ENCODE measurements around the gene AUTS2.

The AUTS2 gene

DNA sequence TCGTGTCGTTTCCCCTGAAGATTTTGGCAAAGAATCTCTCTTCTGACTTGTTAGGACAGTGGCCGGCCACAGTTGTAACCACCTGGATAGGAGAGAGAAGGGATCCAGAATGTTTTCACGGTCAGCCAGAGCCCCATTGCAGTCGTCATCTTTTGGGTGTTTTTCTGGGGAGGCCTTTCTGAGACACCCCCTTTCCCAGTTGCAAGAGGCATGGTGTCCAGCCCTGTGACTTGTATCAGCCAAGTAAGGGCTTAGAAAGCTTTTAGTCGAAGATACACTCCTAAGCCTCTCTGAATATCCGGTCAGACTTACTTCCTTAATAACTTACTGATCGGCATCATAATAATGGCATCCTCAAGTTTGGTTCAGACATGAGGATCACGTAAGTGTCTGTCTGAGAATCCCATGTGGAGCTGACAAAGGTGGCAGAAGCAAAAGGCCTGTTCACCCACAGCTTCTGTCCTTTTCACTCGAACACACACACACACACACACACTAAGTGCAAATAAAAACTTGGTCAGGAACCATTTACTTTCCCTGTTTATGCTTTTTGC is 1098.0 kb downstream of the AUTS2 start:
- DNase-seq (ENCODE audit: low read depth) = no peak

DNA sequence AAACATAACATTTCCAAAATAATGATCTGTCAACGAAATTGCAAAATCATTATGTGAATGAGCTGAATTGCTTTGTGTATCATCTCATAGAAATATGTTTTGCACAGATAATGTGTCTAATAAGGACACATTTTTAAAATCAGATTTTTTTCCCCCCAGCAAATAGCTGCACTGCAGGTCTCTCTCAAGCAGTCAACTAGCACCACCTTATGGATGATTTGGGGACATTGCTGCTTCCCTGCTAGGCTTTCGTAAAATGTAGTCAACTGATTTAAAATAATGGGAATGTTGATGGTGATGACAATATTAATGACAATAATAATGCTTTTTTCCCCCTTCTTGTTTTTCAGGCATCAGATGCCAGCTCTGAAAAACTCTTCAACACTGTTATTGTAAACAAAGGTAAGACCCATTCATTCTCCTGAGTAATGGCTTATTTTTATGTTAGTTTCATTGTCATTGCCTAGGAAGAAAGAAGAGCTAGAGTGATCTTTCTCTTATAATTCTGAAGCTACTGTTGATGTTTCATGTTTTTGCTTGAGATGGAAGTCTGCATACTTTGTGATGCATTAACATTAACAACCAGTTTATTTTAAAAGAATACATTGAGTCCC is 1100.1 kb downstream of the AUTS2 start:
- DNase-seq (ENCODE audit: low read depth) = no peak

DNA sequence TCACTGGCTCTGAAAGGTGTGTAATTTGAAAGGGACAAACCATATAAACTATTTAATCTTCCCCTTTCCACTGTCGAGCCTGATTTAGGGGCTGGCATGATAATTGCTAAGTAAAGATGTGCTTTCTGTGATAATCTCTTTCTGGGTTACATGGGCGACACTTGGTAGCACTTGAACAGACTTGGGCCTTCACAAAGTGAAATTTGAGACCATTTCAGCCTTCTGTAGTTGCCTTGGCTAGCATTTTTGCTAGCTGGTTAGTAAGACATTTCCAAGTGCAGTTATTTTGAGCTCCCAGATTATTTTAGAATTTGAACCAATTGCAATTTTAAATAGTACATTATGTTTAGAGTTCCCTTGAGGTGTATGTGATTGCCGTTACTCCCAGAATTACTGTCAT is 1101.0 kb downstream of the AUTS2 start:
- DNase-seq (ENCODE audit: low read depth) = no peak

DNA sequence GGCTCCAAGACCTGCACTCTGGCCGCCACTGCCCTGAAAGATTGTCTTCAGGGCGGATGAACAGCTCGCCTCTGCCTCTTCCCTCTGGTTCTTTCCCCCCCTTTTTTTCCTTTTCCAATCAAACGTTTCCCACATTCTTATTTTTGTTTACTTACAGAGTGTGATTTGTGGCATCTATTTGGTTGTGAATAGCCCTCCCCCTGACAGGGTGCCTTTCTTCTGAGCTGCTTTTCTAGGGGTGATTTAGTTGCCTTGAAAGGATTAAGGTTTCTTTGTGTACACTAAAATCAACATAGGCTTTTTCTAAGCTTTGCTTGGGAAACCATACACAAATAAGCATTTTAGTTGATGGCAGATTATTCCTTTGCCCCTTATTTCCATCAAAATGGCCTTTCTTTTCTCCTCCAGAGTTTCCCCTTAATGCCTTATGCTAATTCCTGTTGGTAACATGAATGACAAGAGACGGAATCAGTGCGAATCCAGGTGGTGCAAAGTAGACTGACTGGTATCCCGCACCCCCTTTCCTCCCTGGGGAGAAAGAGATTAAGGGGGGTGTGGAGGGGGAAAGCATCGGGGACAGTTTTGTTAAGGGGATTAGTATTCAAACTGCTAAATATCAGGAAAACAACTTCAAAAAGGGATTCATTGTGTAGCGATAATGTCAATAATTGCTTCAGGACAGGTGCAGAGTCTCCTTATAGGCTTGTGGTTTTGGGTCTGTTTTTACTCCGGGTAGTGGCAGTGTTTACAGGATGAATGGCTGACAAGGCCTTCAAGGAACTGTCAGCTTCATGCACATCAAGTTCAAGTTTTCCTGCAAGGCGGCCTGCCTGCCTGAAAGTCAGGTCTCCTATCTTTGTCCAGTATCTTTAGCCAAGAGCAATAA is 1102.0 kb downstream of the AUTS2 start:
- DNase-seq (ENCODE audit: low read depth) = no peak

DNA sequence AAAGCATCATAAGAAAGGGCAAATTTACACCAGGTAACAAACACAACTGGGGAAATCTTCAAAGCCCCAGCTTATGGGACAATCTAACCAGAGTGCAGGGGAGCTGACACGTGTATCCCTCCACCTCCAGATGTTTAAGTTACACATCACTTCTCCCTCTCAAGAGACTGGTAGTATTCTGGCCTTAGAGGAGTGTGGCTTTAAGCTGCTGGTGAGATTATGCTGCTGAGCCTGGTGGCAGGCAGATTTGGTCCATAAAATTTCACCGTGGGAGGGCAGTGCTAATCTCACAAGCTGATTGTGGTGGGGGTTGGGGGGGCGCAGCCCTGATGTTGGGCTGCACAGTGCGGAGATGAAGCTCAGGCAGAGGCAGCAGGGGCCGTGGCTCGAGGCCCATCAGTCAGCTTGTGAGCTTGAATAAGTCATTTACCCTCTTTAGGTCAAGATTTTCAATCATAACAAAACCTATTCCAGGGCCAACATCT is 1102.7 kb downstream of the AUTS2 start:
- no peak for DNase-seq (ENCODE audit: low read depth)

DNA sequence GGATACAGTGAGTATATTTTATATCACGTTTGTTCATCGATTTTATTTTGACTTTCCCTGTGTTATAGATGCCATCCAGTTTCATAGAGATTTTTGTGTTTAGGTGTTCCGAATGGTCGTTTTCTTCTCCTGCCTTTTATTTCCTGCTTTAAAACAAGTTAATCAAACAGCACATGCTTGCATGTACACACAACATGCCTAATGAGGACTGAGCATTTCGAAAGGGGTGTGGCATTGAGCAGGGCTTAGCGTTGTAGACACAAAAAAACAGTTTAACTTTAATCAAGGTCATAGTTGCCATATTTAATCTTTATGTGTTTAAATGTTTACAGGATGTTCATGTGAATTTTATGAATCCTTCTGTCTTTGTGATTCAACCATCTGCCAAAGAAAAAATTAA is 1103.2 kb downstream of the AUTS2 start:
- DNase-seq (ENCODE audit: low read depth) = no peak

DNA sequence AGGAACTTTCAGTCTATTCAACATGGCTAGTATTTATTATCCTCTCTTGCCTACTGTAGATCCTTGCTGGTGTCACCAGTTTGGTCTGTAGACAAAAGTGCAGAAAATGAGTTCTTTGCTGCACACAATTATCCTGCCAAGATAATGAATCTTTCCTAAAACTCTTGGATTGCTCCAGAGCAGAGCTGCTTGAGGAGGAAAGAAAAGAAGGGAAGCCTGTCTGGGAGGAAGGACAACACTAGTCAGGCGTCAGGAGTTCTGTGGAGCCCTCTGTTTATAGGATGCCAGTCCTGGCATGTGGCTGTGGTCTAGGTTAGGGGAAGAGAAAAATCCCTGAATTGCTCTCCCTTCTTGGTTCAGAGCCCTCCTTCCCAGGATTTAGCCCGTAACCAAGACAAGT is 1103.7 kb downstream of the AUTS2 start:
- DNase-seq (ENCODE audit: low read depth) = no peak

DNA sequence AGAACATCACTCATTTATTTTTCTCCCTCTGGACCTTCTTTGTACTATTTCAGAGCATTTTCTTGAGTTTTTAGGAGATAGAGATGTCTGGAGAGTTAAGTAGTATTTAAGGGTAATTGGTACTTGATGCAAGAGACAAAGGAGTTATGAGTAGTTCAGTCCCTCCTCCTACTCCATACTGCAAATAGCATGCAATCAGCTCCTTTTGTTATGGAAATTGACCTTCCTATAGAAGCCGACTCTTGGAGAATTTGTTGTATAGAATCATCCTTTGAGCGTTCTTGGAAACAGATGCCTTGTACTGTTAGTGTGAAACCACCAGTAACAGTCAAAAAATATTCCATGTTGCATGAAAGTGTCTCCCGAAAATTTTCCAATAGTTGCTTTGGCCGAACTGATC is 1105.5 kb downstream of the AUTS2 start:
- no peak for DNase-seq (ENCODE audit: low read depth)

DNA sequence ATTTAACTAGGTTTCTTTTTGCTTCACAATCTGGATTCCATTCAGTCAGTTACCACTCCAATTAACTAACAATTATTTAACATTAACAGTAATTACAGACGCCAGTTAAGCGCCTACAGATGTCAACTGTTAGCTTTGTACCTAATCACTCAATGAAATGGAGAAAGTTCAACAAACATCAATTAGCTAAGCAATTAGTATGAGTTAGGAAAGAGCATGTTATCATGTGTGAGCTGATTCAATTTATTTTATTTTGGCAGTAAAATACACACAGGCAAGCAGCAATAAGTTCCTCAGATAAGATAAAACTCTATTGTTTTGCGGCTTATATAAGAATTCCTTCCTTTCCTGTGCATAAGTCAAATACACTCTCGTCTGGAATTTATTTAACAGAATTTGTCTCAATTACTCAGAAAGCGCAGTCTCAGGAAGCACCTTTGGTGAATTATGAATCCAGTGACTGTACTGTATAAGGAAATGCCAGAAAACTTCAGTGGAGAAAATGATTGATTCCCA is 1106.6 kb downstream of the AUTS2 start:
- DNase-seq (ENCODE audit: low read depth) = no peak

DNA sequence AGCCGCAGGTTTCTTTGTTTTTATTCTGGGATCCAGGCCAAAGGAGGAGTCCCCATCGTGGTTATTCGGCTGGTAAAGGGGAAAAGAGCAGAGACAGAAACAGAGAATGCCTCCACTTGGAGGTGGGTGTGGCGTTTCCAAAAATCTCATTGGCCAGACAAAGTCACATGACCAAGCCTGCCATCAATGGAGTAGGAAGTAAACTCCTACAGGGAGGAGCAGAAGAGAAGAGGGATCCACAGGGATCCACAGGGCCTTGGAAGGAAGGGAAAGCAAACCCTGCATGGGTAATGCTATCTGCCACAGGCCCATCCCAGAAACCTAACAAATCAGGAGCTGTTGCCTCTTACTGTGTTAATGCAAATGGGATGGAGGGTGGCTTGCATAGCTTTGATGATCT is 1107.9 kb downstream of the AUTS2 start:
- DNase-seq (ENCODE audit: low read depth) = no peak

DNA sequence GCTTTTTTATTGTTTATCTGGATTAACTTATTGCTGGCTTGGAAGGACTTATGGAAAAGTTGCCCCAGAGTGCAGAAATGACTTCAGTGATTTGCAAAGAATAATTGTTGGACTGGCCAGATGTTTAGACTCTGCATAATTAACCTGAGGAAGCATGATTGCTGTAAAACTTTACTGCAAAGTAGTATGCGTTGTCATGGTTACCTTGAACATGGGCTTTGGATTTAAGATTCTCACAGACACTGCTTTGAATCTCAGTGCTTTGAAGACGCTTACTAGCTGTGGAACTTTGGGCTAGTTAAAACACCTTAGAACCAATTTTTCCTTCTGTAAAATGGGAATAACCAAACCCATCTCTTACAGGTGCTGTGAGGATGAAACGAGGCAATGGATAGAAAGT is 1108.4 kb downstream of the AUTS2 start:
- no peak for DNase-seq (ENCODE audit: low read depth)

DNA sequence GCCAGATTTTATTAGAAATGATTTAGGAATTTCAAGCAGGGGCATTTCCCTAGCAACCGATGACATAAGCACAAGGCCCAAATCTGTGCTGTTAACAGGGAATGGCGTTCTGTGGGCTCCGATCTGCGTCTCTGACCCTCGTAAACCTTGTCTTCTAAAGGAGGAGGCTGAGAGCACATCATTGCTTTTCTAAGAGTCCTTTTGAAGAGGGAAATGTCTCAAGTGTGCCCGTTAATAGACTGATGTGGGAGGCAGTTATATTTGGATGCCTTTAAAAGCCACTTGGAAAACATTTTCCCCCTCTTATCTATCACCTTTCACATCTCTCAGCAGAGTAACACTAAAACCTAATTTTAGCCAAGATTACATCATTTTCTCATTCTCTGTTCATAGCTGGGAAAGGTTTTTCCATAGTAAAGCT is 1109.6 kb downstream of the AUTS2 start:
- no peak for DNase-seq (ENCODE audit: low read depth)

DNA sequence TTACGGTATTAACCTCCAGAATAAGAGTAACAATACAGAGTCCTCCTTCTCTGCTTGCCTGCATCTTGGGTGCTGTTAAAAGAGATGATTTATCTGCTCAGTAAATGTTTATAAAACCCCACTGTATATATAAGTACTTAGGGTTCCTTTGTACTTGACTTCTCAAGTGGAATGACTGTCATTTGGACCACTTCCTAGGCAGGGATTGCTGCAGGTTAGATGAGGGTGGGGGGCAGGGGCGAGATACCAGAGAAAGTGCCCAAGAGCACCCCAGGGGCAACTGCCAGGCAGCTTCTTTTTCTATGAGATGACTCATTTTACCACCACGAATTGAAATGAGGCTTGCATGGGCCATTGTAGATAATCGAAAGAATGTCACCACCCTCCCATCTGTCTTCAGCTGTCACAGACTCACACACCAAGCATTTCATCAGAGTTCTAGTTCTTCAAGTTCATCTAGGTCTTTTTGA is 1111.8 kb downstream of the AUTS2 start:
- DNase-seq (ENCODE audit: low read depth) = no peak

DNA sequence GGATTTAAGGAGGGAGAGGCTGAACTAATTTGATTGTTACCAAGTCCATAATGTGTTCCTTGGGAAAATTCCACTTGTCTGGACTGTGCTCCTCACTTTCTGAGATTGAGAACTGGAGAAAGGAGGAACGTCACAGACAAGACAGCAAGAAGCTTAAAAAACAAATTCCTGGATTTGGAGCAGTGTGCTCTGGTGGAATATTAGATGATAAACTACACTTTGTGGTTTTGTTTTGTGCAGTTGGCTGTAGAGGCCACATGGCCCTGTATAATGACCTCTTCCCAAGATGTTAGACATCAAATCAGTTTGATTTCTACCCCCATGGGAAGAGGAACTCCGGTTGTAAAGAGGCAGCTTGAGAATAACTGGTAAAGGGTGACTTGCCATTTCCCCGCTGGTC is 1112.4 kb downstream of the AUTS2 start:
- DNase-seq (ENCODE audit: low read depth) = no peak

DNA sequence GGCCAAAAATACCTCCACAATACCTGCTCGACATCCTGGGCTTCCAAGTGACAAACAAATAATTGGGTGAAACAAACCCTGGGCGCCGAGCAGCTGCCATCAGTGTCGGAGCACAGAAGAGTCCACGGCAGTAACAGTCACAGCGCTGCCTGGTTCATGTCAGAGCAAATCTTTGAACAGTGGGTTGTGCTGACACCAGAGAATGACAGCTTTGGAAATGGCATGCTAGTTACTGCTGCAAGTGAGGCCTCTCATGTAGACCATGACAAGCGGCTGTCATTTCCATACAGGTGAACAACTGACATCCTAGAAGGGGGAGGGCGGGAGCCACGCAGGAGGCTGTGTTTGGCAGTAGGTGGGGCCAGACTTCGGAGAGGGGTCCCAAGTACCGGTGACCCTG is 1113.2 kb downstream of the AUTS2 start:
- DNase-seq (ENCODE audit: low read depth) = no peak

DNA sequence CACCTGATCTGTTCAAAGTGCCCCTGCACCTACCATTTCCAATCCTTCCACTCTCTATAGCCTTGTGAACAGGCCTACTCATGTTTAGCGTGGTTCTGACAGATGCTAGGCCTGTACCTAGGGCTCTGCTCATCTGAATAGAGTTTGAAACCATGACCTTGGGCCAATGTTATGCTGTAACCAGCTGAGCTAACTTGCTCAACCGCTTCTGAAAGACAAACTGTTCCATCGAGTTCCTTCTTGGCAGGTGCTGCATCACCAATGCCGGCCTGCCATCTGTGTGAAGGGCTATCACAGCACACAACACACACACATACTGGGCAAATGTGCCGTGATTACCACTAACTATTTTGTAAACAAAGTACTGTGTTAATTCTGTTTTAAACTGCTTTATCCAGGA is 1114.7 kb downstream of the AUTS2 start:
- no peak for DNase-seq (ENCODE audit: low read depth)

DNA sequence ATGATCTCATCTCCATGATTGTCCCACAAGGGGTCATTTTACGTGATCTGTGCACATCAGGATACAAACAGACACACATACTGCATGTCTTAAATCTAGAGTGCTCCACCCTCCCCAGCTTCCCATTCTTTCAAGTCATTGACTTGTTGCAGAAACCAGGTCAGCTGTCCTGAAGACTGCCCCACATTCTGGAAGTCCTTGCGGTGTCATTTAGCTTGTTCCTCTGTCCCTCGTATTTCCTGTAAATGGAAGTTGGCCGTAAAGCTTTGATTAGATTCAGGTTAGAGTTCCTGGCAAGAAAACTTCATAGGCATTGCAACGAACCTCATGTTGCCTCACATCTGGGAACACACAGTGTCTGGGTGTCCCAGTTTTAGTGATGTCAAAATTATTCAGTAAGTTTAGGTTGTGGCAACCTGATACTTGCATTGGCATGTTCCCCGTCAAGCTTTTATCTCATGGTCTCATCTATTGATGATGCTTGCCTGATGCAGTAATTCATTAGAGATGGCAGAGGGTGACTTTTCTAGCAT is 1116.3 kb downstream of the AUTS2 start:
- DNase-seq (ENCODE audit: low read depth) = no peak

DNA sequence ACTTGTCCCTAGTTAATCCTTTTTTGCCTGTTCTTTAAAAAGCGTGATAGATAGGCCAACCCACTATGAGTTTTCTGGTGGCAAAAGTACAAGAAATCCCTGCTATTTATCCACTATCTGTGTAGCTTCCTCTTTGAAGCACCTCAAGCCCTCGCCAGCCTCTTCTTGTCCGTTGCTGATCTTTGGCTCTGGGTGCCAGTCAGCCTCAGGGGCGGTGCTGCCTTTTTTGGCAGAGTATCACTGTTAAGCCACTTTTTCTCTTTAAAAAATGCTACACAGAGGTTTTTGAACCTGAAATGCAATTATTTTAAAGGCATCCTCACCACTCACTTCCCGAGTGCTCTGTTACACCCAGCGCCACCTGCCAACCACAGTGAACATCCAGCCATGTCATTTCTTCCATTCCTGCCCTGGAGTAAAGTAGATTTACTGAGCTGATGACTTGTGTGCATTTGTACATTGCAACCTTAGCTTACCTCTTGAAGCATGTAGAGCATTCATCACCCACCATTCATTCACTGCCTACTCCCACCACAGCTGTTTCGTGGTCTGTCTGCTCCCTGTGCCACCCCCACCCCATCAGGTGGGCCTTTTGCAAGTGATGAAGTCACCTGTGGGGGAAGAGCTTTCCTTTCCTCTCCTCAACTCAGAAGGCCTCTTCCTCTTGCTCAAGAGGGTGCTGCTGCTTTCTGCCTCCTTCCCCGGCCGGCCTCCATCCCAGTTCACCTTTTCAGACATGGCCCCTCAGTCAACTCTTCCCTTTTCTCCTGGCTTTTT is 1119.5 kb downstream of the AUTS2 start:
- DNase-seq (ENCODE audit: low read depth) = no peak

DNA sequence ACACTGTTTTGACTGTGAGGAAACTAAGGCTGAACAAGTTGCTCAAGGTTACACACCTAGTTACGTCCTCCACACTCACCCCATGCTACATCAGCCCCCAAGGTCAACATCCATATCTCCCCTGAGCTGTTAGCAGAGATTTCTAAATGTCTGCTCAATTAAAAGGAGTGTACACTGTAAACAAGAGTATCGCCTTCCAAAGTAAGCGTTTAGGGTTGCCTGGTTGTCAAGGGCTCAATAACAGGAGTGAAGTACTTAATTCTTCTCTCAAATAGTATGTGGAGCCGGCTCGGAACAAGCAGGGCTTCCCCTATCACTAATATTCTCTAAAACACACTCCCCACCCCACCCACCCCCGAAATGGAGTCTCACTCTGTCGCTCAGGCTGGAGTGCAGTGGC is 1120.8 kb downstream of the AUTS2 start:
- DNase-seq (ENCODE audit: low read depth) = no peak

DNA sequence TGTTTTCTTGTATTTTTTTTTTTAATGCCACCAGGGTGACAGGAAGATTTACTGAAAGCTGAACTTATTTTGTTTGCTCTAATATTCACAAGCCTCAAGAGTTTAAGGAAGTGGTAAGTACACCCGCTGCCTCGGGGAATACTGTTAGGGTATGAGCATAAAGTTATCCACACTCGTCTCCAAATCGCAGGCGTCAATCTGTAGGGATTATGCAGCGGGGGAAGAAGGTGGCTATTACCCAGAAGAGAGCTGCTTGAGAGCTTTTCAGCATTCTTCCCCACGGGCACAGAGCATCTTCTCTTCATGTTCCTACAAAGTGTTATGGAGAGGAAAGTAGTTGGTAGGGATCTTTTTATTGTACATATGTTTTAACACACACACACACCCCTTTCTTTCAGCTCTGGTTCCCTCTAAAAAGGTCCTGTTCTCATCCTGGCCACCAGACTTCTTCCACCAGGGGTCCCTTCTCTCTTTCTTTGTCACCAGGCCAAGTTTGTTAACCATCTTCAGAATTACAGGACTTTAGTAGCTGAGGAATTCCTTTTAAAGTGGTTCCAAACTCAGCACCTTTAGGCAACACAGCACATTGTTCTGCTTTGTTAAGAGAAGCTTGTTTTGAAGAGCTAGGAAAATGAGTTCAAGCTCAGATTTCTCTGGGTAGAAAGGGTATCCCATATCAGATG is 1122.1 kb downstream of the AUTS2 start:
- no peak for DNase-seq (ENCODE audit: low read depth)

DNA sequence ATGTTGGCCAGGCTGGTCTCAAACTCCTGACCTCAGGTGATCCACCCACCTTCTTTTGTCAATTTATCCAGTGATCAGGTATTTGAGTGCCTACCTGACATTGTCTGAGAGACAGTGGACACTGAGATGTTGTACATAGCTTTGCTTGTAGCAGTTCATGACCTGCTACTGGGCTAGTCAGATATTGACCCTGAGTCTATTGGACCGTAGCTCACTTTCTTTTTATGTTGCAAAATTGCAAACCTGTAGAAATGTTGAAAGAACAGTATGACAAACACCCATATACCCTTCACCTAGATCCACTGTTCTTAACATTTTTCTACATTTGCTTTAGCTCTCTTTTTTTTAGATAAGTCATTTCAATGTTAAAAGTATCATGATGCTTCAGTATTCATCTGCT is 1123.2 kb downstream of the AUTS2 start:
- DNase-seq (ENCODE audit: low read depth) = no peak
